H1 (cell line): Measurements from ENCODE around the gene SOX6. TPM values are rescaled to one million over a fixed set of nuclear protein-coding genes. Genes with fewer than 3 reads are reported as not detected.
"Not testable (repeated sequence)": the region's sequence is repeated elsewhere in the genome, so short reads cannot be mapped to it uniquely, and the experiment has no call there.

Experiments used
- CTCF ChIA-PET: fragments of 300-600 bp; sonication (Branson Sonifier 250); formaldehyde crosslinking; loops from one replicate; lab custom pipeline; 2021; ENCODE audit not compliant: partially characterized antibody; lab: Charles Lee
- POLR2A ChIA-PET: fragments of 300-600 bp; sonication (Branson Sonifier 250); formaldehyde crosslinking; loops from one replicate; lab custom pipeline; 2021; ENCODE audit warnings: inconsistent platforms; ENCODE audit not compliant: partially characterized antibody; lab: Charles Lee
- DNase-seq, 2 experiments: peaks; one replicate each; pipeline versions ENCODE4 v3.0.0 to v3.0.0-alpha.2; 2010 to 2022; ENCODE audit warnings: low spot score in 2 of 2, low read depth in 1 of 2, mixed read lengths in 1 of 2
- FAIRE-seq: peaks from 2 replicates; lab custom pipeline; 2011; peaks lifted over from hg19 to GRCh38; lab: Jason Lieb, UNC
- H2AFZ ChIP-seq: 2 replicates; pipeline ENCODE4 v1.8.1; 2012; ENCODE audit warnings: low read length, inconsistent platforms
- H2AK5ac ChIP-seq: 2 replicates; pipeline ENCODE4 v1.6.1; 2013; ENCODE audit warnings: low read depth, low read length
- H2BK120ac ChIP-seq: replicated peaks from 2 replicates; pipeline ENCODE3; 2013; ENCODE audit warnings: low read depth, low read length, inconsistent platforms
- H2BK12ac ChIP-seq: 2 replicates; pipeline ENCODE4 v1.6.1; 2013; ENCODE audit warnings: low read depth, low read length
- H2BK15ac ChIP-seq: 2 replicates; pipeline ENCODE4 v1.6.1; 2013; ENCODE audit warnings: low read length
- H2BK20ac ChIP-seq: 2 replicates; pipeline ENCODE4 v1.6.1; 2013; ENCODE audit warnings: low read length
- H2BK5ac ChIP-seq: 2 replicates; pipeline ENCODE4 v1.6.1; 2013; ENCODE audit warnings: low read depth, low read length
- H3K14ac ChIP-seq: 2 replicates; pipeline ENCODE4 v1.6.1; 2013; ENCODE audit warnings: inconsistent platforms; ENCODE audit not compliant: insufficient read length
- H3K18ac ChIP-seq: 2 replicates; pipeline ENCODE4 v1.6.1; 2013; ENCODE audit warnings: low read length; ENCODE audit errors: extremely low read depth
- H3K23ac ChIP-seq: 2 replicates; pipeline ENCODE4 v1.6.1; 2013; ENCODE audit warnings: inconsistent platforms; ENCODE audit not compliant: insufficient read length
- H3K23me2 ChIP-seq: 2 replicates; pipeline ENCODE4 v1.6.1; 2013; ENCODE audit warnings: low read depth, low read length
- H3K27ac ChIP-seq: 2 replicates; pipeline ENCODE4 v1.6.1; 2011; ENCODE audit warnings: low read depth, low read length, inconsistent platforms
- H3K27me3 ChIP-seq, 4 experiments: replicated peaks in 1 of 4; 1 replicate in 1 of 4; 2 replicates in 3 of 4; pipeline versions ENCODE4 v1.6.1 to v1.8.1; 2011 to 2013; ENCODE audit warnings: low read length in 3 of 4, mild to moderate bottlenecking in 3 of 4, inconsistent platforms in 2 of 4, mixed read lengths in 2 of 4, moderate library complexity in 1 of 4; ENCODE audit not compliant: control insufficient read depth in 3 of 4, insufficient read depth in 3 of 4; ENCODE audit errors: extremely low read depth in 1 of 4
- H3K36me3 ChIP-seq, 4 experiments: 2 replicates each; pipeline versions ENCODE4 v1.6.1 to v1.8.1; 2011 to 2013; ENCODE audit warnings: mild to moderate bottlenecking in 4 of 4, low read length in 3 of 4, moderate library complexity in 2 of 4, control low read depth in 1 of 4, inconsistent platforms in 1 of 4; ENCODE audit not compliant: insufficient read depth in 4 of 4, control insufficient read depth in 2 of 4
- H3K4ac ChIP-seq: replicated peaks from 2 replicates; pipeline ENCODE3; 2013; ENCODE audit warnings: low read length, low read depth, mixed read lengths, inconsistent platforms; ENCODE audit not compliant: insufficient read length
- H3K4me1 ChIP-seq, 4 experiments: replicated peaks in 1 of 4; 1 replicate in 1 of 4; 2 replicates in 3 of 4; pipeline versions ENCODE4 v1.6.1 to v1.8.1; 2011 to 2013; ENCODE audit warnings: low read length in 3 of 4, inconsistent platforms in 2 of 4, mixed read lengths in 1 of 4; ENCODE audit not compliant: insufficient read depth in 4 of 4, control insufficient read depth in 3 of 4
- H3K4me2 ChIP-seq, 2 experiments: 2 replicates each; pipeline versions ENCODE4 v1.6.1 to v1.8.1; 2011 to 2013; ENCODE audit warnings: low read depth in 2 of 2, low read length in 2 of 2, control low read depth in 1 of 2, inconsistent platforms in 1 of 2, mild to moderate bottlenecking in 1 of 2; ENCODE audit not compliant: insufficient read depth in 1 of 2
- H3K4me3 ChIP-seq, 4 experiments: fragments of 200-600, 300-600 bp in 1 of 4; sonication (generic), shearing (Covaris generic), sonication (Bioruptor Twin) in 1 of 4; 2 replicates each; pipeline versions ENCODE4 v1.5.1 to v1.8.1; 2011 to 2016; ENCODE audit warnings: low read length in 4 of 4, low read depth in 3 of 4, control low read depth in 2 of 4, inconsistent platforms in 2 of 4, mild to moderate bottlenecking in 2 of 4, mixed read lengths in 1 of 4, moderate library complexity in 1 of 4; ENCODE audit not compliant: insufficient read depth in 2 of 4; ENCODE audit errors: extremely low read depth in 1 of 4
- H3K56ac ChIP-seq: replicated peaks from 2 replicates; pipeline ENCODE3; 2013; ENCODE audit warnings: low read depth, mild to moderate bottlenecking, mixed read lengths, low read length, inconsistent platforms; ENCODE audit not compliant: insufficient read length
- H3K79me1 ChIP-seq: 2 replicates; pipeline ENCODE4 v1.6.1; 2013; ENCODE audit warnings: low read depth, low read length, control low read depth
- H3K79me2 ChIP-seq, 2 experiments: 2 replicates each; pipeline versions ENCODE4 v1.6.1 to v1.8.1; 2012 to 2013; ENCODE audit warnings: low read length in 2 of 2, mild to moderate bottlenecking in 2 of 2, inconsistent platforms in 1 of 2; ENCODE audit not compliant: insufficient read depth in 2 of 2, control insufficient read depth in 1 of 2
- H3K9ac ChIP-seq, 4 experiments: replicated peaks in 1 of 4; 1 replicate in 1 of 4; 2 replicates in 3 of 4; pipeline versions ENCODE4 v1.6.1 to v1.8.1; 2011 to 2013; ENCODE audit warnings: low read depth in 3 of 4, low read length in 3 of 4, control low read depth in 2 of 4, mild to moderate bottlenecking in 2 of 4, moderate library complexity in 2 of 4, inconsistent platforms in 1 of 4; ENCODE audit errors: extremely low read depth in 1 of 4
- H3K9me3 ChIP-seq, 2 experiments: 2 replicates each; pipeline versions ENCODE4 v1.6.1 to v1.8.1; 2012 to 2013; ENCODE audit warnings: mild to moderate bottlenecking in 2 of 2, moderate library complexity in 2 of 2, control low read depth in 1 of 2, inconsistent platforms in 1 of 2, low read depth in 1 of 2, low read length in 1 of 2, mixed read lengths in 1 of 2; ENCODE audit not compliant: insufficient read depth in 2 of 2
- H4K20me1 ChIP-seq, 2 experiments: replicated peaks in 1 of 2; 2 replicates each; pipeline versions ENCODE3 to v1.8.1; 2011 to 2013; ENCODE audit warnings: inconsistent platforms in 2 of 2, low read length in 2 of 2, mild to moderate bottlenecking in 1 of 2; ENCODE audit not compliant: insufficient read depth in 2 of 2, control insufficient read depth in 1 of 2
- H4K5ac ChIP-seq: 2 replicates; pipeline ENCODE4 v1.6.1; 2013; ENCODE audit warnings: low read length, low read depth, mixed read lengths, inconsistent platforms; ENCODE audit not compliant: insufficient read length
- H4K8ac ChIP-seq: 2 replicates; pipeline ENCODE4 v1.8.0; 2013; ENCODE audit warnings: mild to moderate bottlenecking, moderate library complexity, low read length, inconsistent platforms; ENCODE audit not compliant: insufficient read depth; ENCODE audit errors: extremely low read depth
- H4K91ac ChIP-seq: replicated peaks from 2 replicates; pipeline ENCODE3; 2013; ENCODE audit warnings: low read length, mixed read lengths, inconsistent platforms; ENCODE audit not compliant: insufficient read length
- WGBS, 2 experiments: shearing (Covaris generic) in 1 of 2; methylation state at CpG; one replicate each; pipeline versions ENCODE4 v1.1.6 to v1.1.7; 2013 to 2015; ENCODE audit warnings: low lambda C conversion rate in 2 of 2, mixed read lengths in 2 of 2, inconsistent platforms in 1 of 2, low coverage in 1 of 2, missing lambda C conversion rate in 1 of 2; ENCODE audit not compliant: insufficient replicate concordance in 2 of 2, insufficient coverage in 1 of 2, insufficient read length in 1 of 2; ENCODE audit errors: extremely low coverage in 1 of 2, missing lambda C conversion rate in 1 of 2; 5-methylcytosine and 5-hydroxymethylcytosine counted together
- polyA plus RNA-seq, 7 experiments: library from polyadenylated mRNA; depleted of rRNA in 3 of 7; stranded (reverse) in 5 of 7; unstranded in 2 of 7; fragments of >200 nt in 5 of 7; fragments of 200-250 nt in 2 of 7; gene quantifications; 1 replicate in 5 of 7; 2 replicates in 1 of 7; 4 replicates in 1 of 7; pipeline versions ENCODE4 v1.2.1 to v1.2.3, GENCODE V29; 2011 to 2013; ENCODE audit warnings: missing spikeins in 2 of 7, mixed read lengths in 2 of 7
- total RNA-seq: library from RNA; stranded (reverse); fragmentation: NEBNext Ultra II Directional; extraction: Animal tissue kit (Norgen Biotek cat#: 25700); gene quantifications from 2 replicates; pipeline ENCODE4 v1.2.1, GENCODE V29; 2021

Gene SOX6
- total and polyA plus RNA-seq, 2 of the 8 experiments (the other 6 are each of a cell fraction or from before 2014, with no cell fraction given) = 0.09 TPM; not detected in 1

DNA sequence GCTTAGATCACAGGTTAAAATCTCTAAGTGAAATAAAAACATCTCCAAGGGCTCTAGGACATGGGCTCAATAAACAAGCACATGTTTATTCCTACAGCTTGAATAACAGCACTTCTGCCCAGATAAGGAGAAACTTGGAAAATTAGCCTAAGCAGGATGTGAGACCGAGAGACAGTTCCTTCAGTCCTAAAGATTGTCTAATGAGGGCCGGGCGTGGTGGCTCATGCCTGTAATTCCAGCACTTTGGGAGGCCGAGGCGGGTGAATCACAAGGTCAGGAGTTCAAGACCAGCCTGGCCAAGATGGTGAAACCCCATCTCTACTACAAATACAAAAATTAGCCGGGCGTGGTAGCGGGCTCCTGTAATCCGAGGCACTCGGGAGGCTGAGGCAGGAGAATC lies 327.2 kb downstream of the SOX6 start:
- H3K18ac ChIP-seq, H2BK15ac ChIP-seq, H3K14ac ChIP-seq, H3K27ac ChIP-seq, H3K4me2 ChIP-seq, H4K5ac ChIP-seq, H3K4me3 ChIP-seq, H3K9me3 ChIP-seq, H2BK120ac ChIP-seq, H3K23me2 ChIP-seq, H4K20me1 ChIP-seq, H4K8ac ChIP-seq, H2BK20ac ChIP-seq, H3K56ac ChIP-seq, H3K79me1 ChIP-seq, H2BK5ac ChIP-seq, H3K4ac ChIP-seq, H2BK12ac ChIP-seq, FAIRE-seq, H3K23ac ChIP-seq, POLR2A ChIA-PET, H3K9ac ChIP-seq, H3K4me1 ChIP-seq, H4K91ac ChIP-seq, H3K27me3 ChIP-seq, H2AFZ ChIP-seq, CTCF ChIA-PET, H3K79me2 ChIP-seq, DNase-seq, H2AK5ac ChIP-seq, H3K36me3 ChIP-seq: not testable (repeated sequence)
- 90% methylated on average over 10 of the region's 10 CpGs; no CpG with 5 or more reads in 1 of the 2 experiments for WGBS, 2 experiments
